Heart right ventricle (tissue), 16 donors: ENCODE results near the gene DDC. TPM values are rescaled to one million over a fixed set of nuclear protein-coding genes. Genes with fewer than 3 reads are reported as not detected.

Experiments used
- ATAC-seq, 8 donors: fragments of 200-7000 bp; cut with Tn5 transposase; one replicate each; pipeline ENCODE4 v1.9.1; 2020; ENCODE audit warnings: mild to moderate bottlenecking in 8 of 8, moderate library complexity in 8 of 8, moderate number of reproducible peaks in 1 of 8
- DNase-seq, 2 donors: peaks; one replicate each; pipeline ENCODE4 v3.0.0-alpha.2; 2020
- H3K27ac ChIP-seq, 10 donors: fragments of 200-600 bp; sonication (generic) in 2 of 10; one replicate each; pipeline versions ENCODE4 v1.5.0 to v1.8.0; 2020 to 2022; ENCODE audit warnings: mild to moderate bottlenecking in 3 of 10
- H3K27me3 ChIP-seq, 7 donors: fragments of 200-600 bp; one replicate each; pipeline ENCODE4 v1.8.0; 2021 to 2022; ENCODE audit warnings: mild to moderate bottlenecking in 2 of 7
- H3K36me3 ChIP-seq, 9 donors: fragments of 200-600 bp; sonication (generic) in 1 of 9; one replicate each; pipeline versions ENCODE4 v1.5.0 to v1.8.0; 2020 to 2022; ENCODE audit warnings: mild to moderate bottlenecking in 2 of 9
- H3K4me1 ChIP-seq, 9 donors: fragments of 200-600 bp; sonication (generic) in 1 of 9; one replicate each; pipeline versions ENCODE4 v1.5.0 to v1.8.0; 2020 to 2022; ENCODE audit warnings: mild to moderate bottlenecking in 4 of 9
- H3K4me3 ChIP-seq, 10 donors: fragments of 200-600 bp; sonication (generic) in 2 of 10; one replicate each; pipeline versions ENCODE4 v1.5.0 to v1.8.0; 2020 to 2022; ENCODE audit warnings: mild to moderate bottlenecking in 7 of 10, moderate library complexity in 2 of 10
- H3K9me3 ChIP-seq, 11 donors: fragments of 200-600 bp in 10 of 11; sonication (generic) in 2 of 11; one replicate each; pipeline versions ENCODE4 v1.5.0 to v1.8.0; 2013 to 2022; ENCODE audit warnings: mild to moderate bottlenecking in 2 of 11, control low read depth in 1 of 11, moderate library complexity in 1 of 11
- CTCF ChIP-seq, 9 donors: fragments of 200-600 bp; sonication (generic) in 2 of 9; IDR thresholded peaks; one replicate each; pipeline versions ENCODE4 v1.5.0 to v1.8.0; 2021 to 2022; ENCODE audit warnings: antibody characterized with exemption in 9 of 9, mild to moderate bottlenecking in 5 of 9, moderate library complexity in 1 of 9
- WGBS, 2 donors: extraction: QIAGEN DNeasy Blood & Tissue Kit; methylation state at CpG; one replicate each; pipeline ENCODE4 v1.1.7; 2013; ENCODE audit warnings: inconsistent platforms in 1 of 2; 5-methylcytosine and 5-hydroxymethylcytosine counted together
- intact Hi-C, 10 donors: fragments of 100-400 bp; cut with DNase I; formaldehyde crosslinking; loops; one replicate each; pipeline versions ENCODE4 v1.11.1 to v1.14.2; 2022
- polyA plus RNA-seq, 2 donors: library from polyadenylated mRNA; stranded (reverse); fragments of 200-250 nt; gene quantifications; one replicate each; pipeline ENCODE4 v1.2.3, GENCODE V29; 2013
- total RNA-seq, 10 donors: library from RNA; stranded (reverse); fragmentation: NEBNext Ultra II Directional in 3 of 10; extraction: Animal tissue kit (Norgen Biotek cat#: 25700) in 3 of 10; gene quantifications; one replicate each; pipeline versions ENCODE4 v1.2.1 to v1.2.4, GENCODE V29; 2021 to 2023
- donor health status: Arrhythmogenic right ventricular cardiomyopathy.
- donor health status: ischemic (EF 13 %, LVEDD 7.1; RV severe dilation, severe dysfunction).
- donor health status: healthy with polysubstance abuse.
- donor health status: DM: no; HTN: yes; CAD: no.
- donor health status: DM: no; HTN: no; CAD: no.
- donor health status: ischemic (EF 25% LVEDD 6.9; RV normal size, moderate dysfunction).
- donor health status: ischemic (EF 25% LVEDD 5.7; RV mildly dilated, moderate dysfunction).
- donor health status: healthy.
- donor health status: DM: yes; HTN: yes; CAD: no.
- donor health status: Ischemic cardiomyopathy.
- donor health status: ischemic (EF 35%, LVEDD 5.7; RV mildly dilated, moderate dysfunction).
- donor health status: nonischemic (EF 11% LVEDD 7.7; RV severe dilation, severe dysfunction).
- donor health status: DM: yes; HTN: yes; CAD: no.
- donor health status: PGD.
- donor health status: ischemic (EF 29% LVEDD 5.4; RV normal size, mild dysfunction).
- donor health status: nonischemic (EF 23%, LVEDD 6.1; RV moderate dilation, normal function).

Gene DDC
- total and polyA plus RNA-seq, 12 donors = not detected

- H3K36me3 ChIP-seq = peaks cover 0 to 100% (median 18%) of the 10 kb centered on the region in 9 donors
- peak in 1 of 2 donors; percentile 29 for DNase-seq
- peak in 7 of 9 donors; percentile 17 to 53 (median 33) for TF ChIP-seq CTCF (IDR thresholded peaks at IDR 0.05)
Observed at GRCh38 chr7:50595491-50596102, 30.4 kb upstream of the DDC start.

GRCh38 chr7:50594734-50595485 is 29.7 kb upstream of the DDC start:
- Histone ChIP-seq H3K4me1 (no peaks in the 10 kb centered on the region), H3K9me3 (no peaks in the 10 kb centered on the region), H3K27me3 (no peaks in the 10 kb centered on the region), H3K4me3 (no peak overlapping the region), H3K36me3 (peaks cover 0 to 95% (median 18%) of the 10 kb centered on the region in 9 donors), H3K27ac (no peak overlapping the region)
- DNase-seq (no peak), ATAC-seq (no peak)
- 81 to 90% methylated on average over 7 of the region's 7 CpGs for WGBS, 2 donors
- no peak for TF ChIP-seq CTCF (IDR thresholded peaks at IDR 0.05)
- intact Hi-C loops = loop anchor here in 5 of 10 donors (10.0 kb wide), 3 partner anchors 120 to 550 kb away; no protein-coding TSS in a partner anchor

More at GRCh38 chr7:50595491-50596102, 30.4 kb upstream of the DDC start:
- H3K27ac ChIP-seq = no peak overlapping the region
- peak in 6 of 8 donors; percentile 44 to 67 (median 61) for ATAC-seq
- H3K27me3 ChIP-seq = no peaks in the 10 kb centered on the region
- no peaks in the 10 kb centered on the region for H3K4me1 ChIP-seq
- intact Hi-C loops = loop anchor here in 5 of 10 donors (10.0 kb wide), 3 partner anchors 121 to 549 kb away; no protein-coding TSS in a partner anchor
- no peaks in the 10 kb centered on the region for H3K9me3 ChIP-seq
- 66 to 70% methylated on average over 5 of the region's 5 CpGs for WGBS, 2 donors
- no peak overlapping the region for H3K4me3 ChIP-seq

GRCh38 chr7:50594136-50594535 is 28.9 kb upstream of the DDC start:
- H3K27ac ChIP-seq = no peak overlapping the region
- no peak for ATAC-seq

More at GRCh38 chr7:50594136-50594535, 28.9 kb upstream of the DDC start:
- H3K27me3 ChIP-seq = no peaks in the 10 kb centered on the region
- H3K36me3 ChIP-seq = peaks cover 0 to 87% (median 18%) of the 10 kb centered on the region in 9 donors
- no peaks in the 10 kb centered on the region for H3K9me3 ChIP-seq
- WGBS, 2 donors = 91% methylated on average over 4 of the region's 4 CpGs
- intact Hi-C loops = loop anchor here in 5 of 10 donors (10.0 kb wide), 3 partner anchors 119 to 551 kb away; no protein-coding TSS in a partner anchor
- H3K4me3 ChIP-seq = no peak overlapping the region
- no peak for DNase-seq
- TF ChIP-seq CTCF (IDR thresholded peaks at IDR 0.05) = no peak
- no peaks in the 10 kb centered on the region for H3K4me1 ChIP-seq
